HG02970 (cell line): Measurements from ENCODE around the gene SLC43A2.

Experiments
- ATAC-seq: cut with Tn5 transposase; IDR thresholded peaks from one replicate; pipeline ENCODE4 v1.9.1; 2021; ENCODE audit warnings: mild to moderate bottlenecking, moderate library complexity, moderate number of reproducible peaks; ENCODE audit not compliant: unreplicated experiment, low FRiP score

The SLC43A2 gene

DNA sequence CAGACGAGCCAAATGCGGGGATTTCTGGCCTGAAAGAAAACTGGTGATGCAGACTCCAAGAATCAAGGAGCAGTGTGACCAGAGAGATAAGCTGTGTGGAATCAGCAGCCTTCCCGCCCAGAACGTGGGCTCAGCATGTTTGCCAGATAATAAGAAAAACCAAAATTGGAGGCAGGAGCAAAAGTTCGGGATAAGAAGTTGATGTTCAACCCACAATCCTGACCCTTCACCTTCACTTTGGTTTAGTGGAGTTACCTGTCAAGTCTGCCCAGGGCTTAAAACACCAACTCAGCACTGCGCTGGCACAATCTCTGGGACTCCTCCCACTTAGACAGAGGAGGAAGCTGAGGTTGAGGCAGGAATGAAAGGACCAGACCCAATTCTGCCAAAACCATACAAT is 3.1 kb downstream of the SLC43A2 start:
- no peak for ATAC-seq

DNA sequence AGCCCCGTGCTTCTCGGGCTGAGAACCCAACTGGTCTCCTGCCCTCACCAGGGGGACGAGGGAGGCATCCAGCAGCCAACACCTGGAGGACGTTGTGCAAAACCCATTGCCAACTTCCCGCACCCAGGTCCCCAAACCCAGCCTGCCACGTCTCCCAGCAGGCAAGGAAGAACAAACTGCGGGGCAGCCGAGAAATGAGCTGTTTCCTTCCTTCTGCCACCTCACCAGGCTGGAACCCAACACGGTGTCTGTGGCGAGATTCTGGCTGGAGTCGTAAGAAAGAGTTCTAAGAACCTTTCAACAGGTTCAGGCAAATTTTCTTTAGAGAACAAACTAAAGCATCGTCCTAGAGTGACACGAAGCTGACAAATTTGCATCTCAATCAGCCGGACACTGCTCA is 3.6 kb downstream of the SLC43A2 start:
- ATAC-seq, result no peak

DNA sequence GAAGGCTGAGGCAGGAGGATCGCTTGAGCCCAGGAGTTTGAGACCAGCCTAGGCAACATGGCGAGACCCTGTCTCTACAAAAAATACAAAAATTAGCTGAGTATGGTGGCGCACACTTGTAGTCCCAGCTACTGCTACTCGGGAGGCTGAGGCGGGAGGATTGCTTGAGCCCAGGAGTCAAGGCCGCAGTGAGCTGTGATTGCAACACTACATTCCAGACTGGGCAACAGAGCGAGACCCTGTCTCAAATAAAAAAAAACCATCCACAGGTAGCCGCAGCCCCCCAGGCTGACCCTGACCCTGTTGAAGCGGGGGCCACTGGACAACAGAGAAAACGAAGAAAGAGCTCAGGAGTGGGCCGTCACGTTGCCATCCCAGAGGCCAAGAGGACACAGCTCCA is 4.0 kb downstream of the SLC43A2 start:
- no peak for ATAC-seq

DNA sequence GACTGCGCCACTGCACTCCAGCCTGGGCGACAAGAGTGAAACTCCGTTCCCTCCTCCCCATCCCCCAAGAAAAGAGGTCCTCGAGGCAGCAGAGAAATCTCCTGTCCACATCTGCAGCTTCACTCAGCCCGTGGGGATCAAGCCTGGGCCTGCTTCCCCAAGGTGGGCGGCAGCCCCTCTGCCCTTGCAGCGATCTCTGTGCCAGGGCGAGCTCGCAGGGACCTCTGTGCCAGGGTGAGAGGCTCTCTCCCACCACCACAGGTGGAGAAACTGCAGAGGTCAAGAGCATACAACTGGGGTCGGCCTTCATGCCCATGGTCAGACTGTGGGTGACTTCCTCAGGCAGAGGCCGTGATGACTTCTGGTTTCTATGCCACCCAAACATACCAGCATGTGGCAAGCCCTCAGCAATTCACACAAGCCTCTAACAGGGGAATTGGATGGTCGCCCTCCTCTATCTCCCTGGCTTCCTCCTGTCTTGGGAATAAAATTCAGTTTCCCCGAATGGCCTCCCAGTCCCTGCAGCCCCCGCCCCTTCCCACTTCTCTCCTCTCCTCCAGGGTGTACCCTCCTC is 5.5 kb downstream of the SLC43A2 start:
- no peak for ATAC-seq

DNA sequence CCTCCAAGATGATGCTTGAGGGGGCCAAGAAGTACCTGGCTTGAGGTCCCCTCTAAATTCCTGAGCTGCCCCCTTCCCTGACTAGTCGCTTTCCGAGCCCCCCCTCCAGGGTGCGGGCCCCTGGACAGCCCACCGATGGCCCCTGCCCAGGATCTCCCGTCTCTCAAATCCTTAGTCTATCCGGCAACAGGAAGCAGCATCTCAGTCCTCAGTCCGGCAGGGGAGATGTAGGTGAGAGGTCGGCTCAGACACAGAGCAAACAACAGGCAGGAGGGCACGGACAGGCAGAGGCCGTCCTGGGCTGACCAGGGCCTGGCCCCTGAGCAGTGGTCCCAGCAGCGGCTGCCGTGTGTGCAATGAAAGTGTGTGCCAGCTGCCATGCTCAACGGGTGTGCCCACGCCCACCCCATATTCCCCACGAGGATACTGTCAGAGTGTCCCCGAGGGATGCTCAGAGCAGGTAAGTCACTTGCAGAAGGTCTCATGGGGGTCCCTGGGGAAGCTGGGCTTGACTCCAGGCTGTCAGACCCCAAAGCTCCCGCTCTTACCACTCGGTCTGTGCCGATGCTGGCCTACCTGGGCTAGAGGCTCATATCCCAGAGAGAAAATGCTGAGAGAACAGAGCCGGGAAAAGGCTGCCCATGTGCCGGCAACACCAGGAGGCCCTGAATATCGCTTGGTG is 7.2 kb downstream of the SLC43A2 start:
- no peak for ATAC-seq

DNA sequence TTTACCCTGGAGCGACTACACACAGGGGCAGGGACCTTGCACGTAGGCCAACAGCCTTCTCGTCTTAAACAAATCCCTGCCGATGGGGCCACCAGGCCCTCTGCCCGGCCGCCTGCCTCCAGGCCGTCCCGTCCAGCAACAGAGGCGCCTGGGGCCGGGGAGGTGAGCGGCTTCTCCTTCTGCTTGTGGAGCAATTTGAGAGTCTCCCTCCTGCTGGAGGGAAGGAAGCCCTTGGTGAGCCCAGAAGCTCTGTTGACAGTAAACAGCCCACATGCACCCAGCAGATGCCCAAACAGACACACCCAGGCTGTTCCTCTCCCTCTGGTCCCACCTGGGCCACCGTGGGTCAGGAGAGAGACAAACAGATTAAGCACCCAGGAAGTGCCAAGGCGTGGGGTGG is 8.1 kb downstream of the SLC43A2 start:
- ATAC-seq, result no peak

DNA sequence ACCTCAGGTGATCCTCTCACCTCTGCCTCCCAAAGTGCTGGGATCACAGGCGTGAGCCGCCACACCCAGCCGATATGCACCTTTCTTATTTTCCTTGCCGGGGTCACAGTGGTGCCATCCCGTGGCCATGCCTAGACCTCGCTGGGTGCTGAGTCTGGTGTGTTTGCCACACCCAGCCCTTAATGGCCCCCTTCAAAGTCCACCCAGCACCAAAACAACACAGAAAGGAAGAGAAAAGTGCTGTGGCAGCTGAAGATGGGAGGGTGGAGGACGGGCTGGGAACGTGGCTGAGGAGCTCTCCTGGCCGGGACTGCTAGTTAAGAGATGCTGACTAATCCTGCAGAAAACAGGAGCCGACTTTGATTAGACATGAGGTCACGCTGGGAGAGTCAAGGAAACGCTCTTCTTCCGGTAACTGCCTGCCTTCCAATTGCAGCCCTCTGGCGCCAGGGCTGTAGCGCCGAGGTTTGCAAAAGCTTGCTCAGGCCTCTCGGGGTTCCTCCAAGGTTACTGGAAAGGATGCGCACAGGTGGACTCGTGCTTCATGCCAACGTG is 10.9 kb downstream of the SLC43A2 start:
- ATAC-seq, result no peak

DNA sequence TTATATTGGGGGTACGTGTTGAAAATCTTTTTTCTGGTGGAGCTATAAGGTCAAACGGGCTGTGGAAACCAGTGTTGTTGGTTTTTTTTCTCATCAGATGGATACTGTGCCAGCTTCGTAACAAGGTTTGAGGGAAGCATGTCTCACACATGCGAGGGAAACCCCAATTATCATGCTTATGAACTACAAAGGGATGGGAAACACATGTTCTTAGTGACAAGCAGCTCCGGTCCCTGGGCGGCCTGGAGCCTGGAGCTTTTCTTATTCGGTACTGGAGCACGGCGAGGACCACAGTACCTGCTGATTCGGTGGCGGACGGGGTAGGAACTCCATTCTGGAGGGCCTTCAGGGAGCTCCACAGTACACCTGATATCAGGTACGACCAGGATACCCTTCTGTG is 12.5 kb downstream of the SLC43A2 start:
- no peak for ATAC-seq

DNA sequence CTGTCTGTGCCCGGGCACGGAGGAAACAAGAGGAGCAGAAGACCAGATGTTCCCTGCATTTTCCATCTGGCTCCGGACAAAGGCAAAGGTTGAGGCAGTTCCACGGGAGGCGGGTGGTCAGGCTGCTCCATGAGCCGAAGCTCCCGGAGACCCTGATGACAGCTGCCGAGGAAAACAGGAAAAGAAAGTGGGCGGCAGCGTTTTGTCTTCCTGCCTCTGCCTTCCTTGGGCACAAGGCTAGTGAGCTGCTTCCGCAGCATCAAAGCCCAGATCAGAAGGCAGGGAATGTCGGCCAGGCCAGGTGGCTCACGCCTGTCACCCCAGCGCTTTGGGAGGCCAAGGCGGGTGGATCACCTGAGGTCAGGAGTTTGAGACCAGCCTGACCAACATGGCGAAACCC is 16.2 kb downstream of the SLC43A2 start:
- no peak for ATAC-seq

DNA sequence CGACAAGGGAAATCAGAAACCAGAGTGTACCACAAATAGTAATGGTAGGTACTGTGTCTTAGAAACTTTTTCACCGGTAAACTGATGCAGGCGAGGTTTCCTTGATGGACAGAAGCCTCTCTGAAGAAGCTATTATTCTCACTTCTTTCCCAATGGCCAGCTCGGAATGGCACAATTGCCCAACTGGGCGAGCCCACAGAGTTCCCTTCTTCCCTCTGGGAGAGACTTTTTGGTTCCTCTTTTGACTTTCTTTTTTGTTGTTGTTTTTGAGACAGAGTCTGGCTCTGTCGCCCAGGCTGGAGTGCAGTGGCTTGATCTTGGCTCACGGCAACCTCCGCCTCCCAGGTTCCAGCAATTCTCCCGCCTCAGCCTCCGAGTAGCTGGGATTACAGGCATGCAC is 16.9 kb downstream of the SLC43A2 start:
- no peak for ATAC-seq

DNA sequence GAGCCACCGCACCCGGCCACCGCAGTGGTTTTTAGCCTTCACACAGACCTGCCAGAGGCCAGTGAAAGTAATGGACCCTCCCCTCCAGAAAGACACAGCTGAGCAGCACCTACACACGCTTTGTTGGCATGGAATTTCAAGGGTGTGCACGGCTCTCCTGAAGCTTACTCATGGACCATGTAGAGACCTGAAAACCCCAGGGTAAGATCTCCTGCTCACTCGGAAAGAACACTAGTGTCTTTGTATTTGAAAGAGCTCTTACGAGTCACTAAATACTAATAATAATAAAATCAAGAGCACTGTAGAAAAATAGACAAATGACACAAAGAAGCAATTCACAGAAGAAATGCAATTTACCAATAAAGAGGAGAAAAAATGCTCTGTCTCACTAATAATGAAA is 20.0 kb downstream of the SLC43A2 start:
- ATAC-seq, result no peak

DNA sequence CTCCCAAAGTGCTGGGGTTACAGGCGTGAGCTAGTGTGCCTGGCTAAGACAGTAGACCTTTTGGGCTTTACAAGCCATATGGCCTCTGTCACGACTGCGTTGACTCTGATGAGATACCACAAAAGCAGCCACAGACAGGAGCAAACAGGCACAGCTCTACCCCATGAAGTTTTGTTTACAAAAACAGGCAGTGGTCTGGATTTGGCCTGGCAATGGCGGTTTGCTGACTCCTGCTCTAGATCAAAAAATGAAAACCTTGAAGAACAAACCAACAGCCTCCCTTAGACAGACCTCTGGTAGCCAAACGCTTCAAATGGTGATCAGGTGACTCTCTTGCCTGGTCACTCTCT is 20.7 kb downstream of the SLC43A2 start:
- no peak for ATAC-seq

DNA sequence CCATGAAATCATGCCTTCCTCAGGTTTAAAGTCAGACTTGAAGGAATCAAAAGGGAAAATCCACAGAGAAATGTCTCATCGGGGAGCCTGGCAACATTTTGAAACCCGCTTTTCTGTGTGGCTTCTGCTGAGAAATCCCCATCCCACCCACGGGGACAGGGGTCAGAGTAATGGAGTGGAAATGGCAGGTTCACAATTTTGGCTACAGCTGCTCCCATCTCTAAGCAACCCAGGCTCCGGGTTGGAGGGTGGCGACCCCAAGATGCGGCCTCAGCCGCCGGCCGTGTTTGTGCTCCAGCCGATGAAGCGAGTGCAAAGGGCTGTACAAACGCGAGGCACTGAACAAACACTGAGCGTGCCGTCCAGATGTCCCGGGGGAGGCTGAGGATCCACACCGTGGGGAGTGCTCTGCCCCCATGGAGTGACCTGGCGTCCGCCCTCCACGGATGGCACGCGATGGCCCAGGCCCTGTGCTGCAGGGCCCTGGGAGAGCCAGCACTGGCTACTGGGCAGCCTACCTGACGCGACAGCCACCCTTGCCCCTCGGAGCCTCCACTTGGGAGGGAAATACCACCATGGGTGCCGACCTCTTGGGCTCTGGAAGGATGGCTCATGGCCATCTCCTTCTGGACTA is 22.2 kb downstream of the SLC43A2 start:
- ATAC-seq, result no peak

DNA sequence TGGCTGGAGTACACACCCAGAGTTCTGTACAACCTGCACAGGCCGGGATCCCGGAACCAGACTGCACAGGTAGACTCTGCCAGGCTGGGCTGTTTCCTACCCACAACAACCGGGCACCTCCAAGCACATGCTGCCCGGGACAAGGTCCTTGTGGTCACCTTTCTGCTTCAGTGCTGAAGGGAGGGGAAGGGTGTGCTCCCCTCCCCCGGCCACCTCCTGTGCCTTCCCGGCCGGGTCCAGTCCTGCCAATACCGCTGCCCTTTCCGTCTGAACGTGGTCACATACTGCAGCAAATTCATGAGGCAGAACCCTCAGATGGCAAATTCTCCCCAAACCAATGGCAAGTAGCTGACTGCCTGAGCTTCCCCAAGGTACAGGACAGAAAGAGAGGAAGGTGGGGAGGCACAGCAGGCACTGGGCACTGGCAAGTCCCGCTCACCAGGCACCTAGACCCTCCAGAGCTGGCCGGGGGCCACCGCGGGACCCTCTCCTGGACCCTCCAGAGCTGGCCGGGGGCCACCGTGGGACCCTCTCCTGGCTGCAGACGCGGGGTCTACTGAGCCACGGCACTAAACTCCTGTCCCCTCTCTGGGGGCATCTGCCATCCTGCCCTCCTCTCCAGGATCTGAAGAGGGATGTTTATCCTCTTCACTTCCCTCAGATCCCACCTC is 22.8 kb downstream of the SLC43A2 start:
- ATAC-seq, result no peak

DNA sequence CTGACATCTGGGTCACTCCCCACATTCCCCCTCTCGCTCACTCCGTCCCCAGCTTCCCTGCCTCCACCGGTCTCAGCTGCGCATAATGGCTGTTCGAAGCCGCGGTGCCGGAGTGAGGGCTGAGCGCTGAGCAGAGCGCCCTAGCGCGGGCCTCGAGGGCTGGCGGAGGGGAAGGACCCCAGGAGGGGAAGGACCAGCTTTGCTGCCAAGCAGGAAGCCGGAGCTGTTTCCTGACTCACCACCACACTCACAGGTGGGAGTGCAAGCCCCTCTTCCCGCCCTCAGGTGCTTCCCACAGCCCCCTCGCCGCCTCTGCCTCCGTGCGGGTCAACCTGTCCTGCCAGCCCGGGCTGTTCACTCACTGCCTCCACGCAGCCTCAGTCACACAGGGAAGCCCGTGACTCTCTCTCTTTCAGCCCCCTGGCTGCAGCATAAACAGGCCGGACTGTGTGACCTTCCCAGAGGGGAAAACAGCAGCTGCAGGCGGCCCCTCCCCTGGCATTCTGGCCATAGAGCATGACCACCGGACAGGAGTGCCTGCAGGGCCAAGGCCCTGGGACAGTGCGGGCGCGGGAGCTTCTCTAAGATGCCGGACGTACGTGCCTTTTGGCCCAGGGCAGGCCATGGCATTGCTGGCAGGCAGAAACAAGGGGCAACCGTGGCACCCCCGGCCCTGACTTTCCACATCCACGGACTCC is 23.7 kb downstream of the SLC43A2 start:
- no peak for ATAC-seq

DNA sequence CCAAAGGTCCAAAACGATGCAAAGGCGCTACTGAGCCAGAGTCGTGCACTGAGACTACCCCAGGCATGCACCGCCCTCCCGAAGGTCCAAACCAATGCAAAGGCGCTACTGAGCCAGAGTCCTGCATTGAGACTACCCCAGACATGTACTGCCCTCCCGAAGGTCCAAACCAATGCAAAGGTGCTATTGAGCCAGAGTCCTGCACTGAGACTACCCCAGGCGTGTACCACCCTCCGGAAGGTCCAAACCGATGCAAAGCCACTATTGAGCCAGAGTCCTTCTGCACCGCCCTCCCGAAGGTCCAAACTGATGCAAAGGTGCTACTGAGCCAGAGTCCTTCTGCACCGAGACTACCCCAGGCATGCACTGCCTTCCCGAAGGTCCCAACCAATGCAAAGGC is 27.1 kb downstream of the SLC43A2 start:
- no peak for ATAC-seq

DNA sequence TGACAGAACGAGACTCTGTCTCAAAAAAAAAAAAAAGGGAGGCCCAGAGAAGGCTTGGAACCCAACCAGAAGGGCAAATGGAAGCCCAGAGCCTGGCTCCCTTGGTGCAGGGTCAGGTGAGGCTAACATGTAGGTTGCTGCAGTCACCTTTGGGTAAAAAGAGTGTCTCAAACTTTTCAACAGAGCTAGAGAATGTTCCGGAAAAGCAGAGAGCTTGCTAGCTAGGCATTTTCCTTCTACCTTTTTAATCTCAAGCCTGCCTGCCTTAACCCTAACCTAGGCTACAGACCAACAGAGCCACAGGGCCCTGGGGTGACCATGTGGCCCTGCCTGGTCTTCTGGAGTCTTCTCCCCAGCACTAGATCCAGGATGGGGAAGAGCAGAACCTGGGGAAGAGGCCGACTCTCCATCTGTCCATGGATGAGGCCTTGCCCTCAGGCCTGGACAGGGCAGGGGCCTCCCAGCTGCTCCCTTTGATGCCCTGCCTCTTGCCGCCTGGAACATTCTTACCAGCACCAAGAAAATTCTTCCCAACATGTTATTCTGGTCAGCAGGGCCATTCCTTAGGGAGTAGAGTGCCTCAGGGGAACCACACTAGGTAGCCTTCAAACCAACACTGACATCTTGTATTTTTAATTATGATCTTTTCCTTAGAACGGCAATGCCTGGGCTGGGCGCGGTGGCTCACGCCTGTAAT is 30.1 kb downstream of the SLC43A2 start:
- ATAC-seq, result no peak

DNA sequence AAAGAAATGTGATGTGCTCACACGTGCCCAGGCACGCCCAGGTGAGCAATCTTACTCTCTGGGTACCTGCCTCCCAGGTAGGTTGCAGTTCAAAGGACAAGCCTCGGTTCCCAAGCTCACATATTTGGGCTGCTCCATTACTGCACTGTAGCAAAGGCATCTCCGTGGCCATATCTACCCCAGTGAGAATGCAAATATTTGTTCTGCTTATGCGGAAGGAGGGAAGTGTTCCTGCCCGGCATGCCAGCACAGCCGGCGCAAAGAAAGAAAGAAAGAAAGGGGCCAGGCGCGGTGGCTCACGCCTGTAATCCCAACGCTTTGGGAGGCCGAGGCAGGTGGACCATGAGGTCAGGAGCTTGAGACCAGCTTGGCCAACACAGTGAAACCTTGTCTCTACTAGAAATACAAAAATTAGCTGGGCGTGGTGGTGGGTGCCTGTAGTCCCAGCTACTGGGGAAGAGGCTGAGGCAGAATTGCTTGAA is 30.7 kb downstream of the SLC43A2 start:
- ATAC-seq, result no peak

DNA sequence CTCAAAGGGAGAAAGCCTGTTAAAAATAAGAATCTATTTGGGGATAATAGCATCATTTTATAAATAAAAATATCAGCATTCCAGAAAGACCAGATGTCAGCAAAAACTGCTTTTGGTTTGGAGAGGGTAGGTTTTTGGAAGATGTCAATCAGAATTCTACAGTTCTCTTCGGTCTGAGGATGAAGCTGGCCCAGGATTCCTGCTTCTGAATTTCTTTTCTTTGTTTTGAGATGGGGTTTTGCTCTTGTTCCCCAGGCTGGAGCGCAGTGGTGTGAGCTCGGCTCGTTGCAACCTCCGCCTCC is 35.1 kb downstream of the SLC43A2 start:
- ATAC-seq, result no peak
